ENCODE data around the gene CALD1.

DNA sequence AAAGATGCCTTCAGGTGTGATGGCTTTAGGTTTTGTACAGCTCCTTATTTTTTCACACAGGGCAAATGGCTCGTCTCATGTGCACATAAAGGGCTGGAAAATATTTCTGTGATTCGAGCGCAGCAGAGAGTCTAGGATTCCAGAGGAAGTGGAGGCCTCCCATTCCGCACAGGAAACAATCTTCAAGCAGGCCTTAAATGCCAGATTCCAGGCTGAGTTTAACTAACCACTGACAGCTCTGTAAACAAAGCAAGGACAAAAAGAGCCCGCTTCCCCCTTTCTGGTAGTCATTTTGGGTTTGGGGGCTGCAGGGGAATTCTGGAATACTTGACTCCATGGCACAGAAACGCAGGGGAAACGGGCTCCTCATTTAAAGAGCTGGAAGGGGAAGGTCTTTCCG is 87.2 kb downstream of the CALD1 start:
- TF ChIP-seq, protein P1, sequence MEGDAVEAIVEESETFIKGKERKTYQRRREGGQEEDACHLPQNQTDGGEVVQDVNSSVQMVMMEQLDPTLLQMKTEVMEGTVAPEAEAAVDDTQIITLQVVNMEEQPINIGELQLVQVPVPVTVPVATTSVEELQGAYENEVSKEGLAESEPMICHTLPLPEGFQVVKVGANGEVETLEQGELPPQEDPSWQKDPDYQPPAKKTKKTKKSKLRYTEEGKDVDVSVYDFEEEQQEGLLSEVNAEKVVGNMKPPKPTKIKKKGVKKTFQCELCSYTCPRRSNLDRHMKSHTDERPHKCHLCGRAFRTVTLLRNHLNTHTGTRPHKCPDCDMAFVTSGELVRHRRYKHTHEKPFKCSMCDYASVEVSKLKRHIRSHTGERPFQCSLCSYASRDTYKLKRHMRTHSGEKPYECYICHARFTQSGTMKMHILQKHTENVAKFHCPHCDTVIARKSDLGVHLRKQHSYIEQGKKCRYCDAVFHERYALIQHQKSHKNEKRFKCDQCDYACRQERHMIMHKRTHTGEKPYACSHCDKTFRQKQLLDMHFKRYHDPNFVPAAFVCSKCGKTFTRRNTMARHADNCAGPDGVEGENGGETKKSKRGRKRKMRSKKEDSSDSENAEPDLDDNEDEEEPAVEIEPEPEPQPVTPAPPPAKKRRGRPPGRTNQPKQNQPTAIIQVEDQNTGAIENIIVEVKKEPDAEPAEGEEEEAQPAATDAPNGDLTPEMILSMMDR (IDR thresholded peaks at IDR 0.05) = no peak
- no peak for TF ChIP-seq ZFX (IDR thresholded peaks at IDR 0.05; ENCODE audit: borderline replicate concordance)
